HEK293 (cell line): ENCODE measurements around the gene P4HA2.

Source experiments
- ATF2 ChIP-seq: fragments of 450-650 bp; formaldehyde crosslinking; IDR thresholded peaks from 2 replicates; pipeline ENCODE4 v1.5.1; 2016; ENCODE audit warnings: missing biosample characterization, missing genetic modification characterization, low read depth
- BCL11A ChIP-seq: fragments of 450-650 bp; formaldehyde crosslinking; IDR thresholded peaks from 2 replicates; pipeline ENCODE4 v1.5.1; 2016; ENCODE audit warnings: low read depth, missing biosample characterization, missing genetic modification characterization
- FEZF1 ChIP-seq: fragments of 450-650 bp; formaldehyde crosslinking; IDR thresholded peaks from 2 replicates; pipeline ENCODE4 v1.5.1; 2016; ENCODE audit warnings: missing biosample characterization, missing genetic modification characterization
- HOXD13 ChIP-seq: sonication (generic); formaldehyde crosslinking; IDR thresholded peaks from 2 replicates; pipeline ENCODE4 v1.8.0; 2022; ENCODE audit warnings: missing genetic modification reagents, borderline replicate concordance
- KLF7 ChIP-seq: fragments of 450-650 bp; formaldehyde crosslinking; IDR thresholded peaks from 2 replicates; pipeline ENCODE4 v1.5.1; 2016; ENCODE audit warnings: missing biosample characterization, missing genetic modification characterization, borderline replicate concordance
- RBAK ChIP-seq: fragments of 450-650 bp; formaldehyde crosslinking; IDR thresholded peaks from 2 replicates; pipeline ENCODE4 v1.5.1; 2016; ENCODE audit warnings: missing biosample characterization, missing genetic modification characterization
- REST ChIP-seq: fragments of 450-650 bp; formaldehyde crosslinking; IDR thresholded peaks from 2 replicates; pipeline ENCODE4 v1.5.1; 2016; ENCODE audit warnings: missing biosample characterization, missing genetic modification characterization
- SP3 ChIP-seq: fragments of 450-650 bp; formaldehyde crosslinking; IDR thresholded peaks from 2 replicates; pipeline ENCODE4 v1.5.1; 2016; ENCODE audit warnings: missing biosample characterization, missing genetic modification characterization
- ZBTB1 ChIP-seq: fragments of 450-650 bp; formaldehyde crosslinking; IDR thresholded peaks from 2 replicates; pipeline ENCODE4 v1.5.1; 2016; ENCODE audit warnings: missing biosample characterization, missing genetic modification characterization
- ZBTB17 ChIP-seq: fragments of 450-650 bp; formaldehyde crosslinking; IDR thresholded peaks from 2 replicates; pipeline ENCODE4 v1.5.1; 2016; ENCODE audit warnings: missing biosample characterization, missing genetic modification characterization
- ZNF10 ChIP-seq: fragments of 450-650 bp; formaldehyde crosslinking; IDR thresholded peaks from 2 replicates; pipeline ENCODE4 v1.5.1; 2017; ENCODE audit warnings: missing biosample characterization, missing genetic modification characterization
- ZNF132 ChIP-seq: fragments of 450-650 bp; formaldehyde crosslinking; IDR thresholded peaks from 2 replicates; pipeline ENCODE4 v1.5.1; 2017; ENCODE audit warnings: missing biosample characterization, missing genetic modification characterization, borderline replicate concordance
- ZNF133 ChIP-seq: fragments of 450-650 bp; formaldehyde crosslinking; IDR thresholded peaks from 2 replicates; pipeline ENCODE4 v1.5.1; 2016; ENCODE audit warnings: missing biosample characterization, missing genetic modification characterization
- ZNF16 ChIP-seq: fragments of 450-650 bp; formaldehyde crosslinking; IDR thresholded peaks from 2 replicates; pipeline ENCODE4 v1.5.1; 2016; ENCODE audit warnings: low read depth, missing biosample characterization, missing genetic modification characterization
- ZNF221 ChIP-seq: fragments of 450-650 bp; formaldehyde crosslinking; IDR thresholded peaks from 2 replicates; pipeline ENCODE4 v1.5.1; 2017; ENCODE audit warnings: missing biosample characterization, missing genetic modification characterization, borderline replicate concordance
- ZNF350 ChIP-seq: fragments of 450-650 bp; formaldehyde crosslinking; IDR thresholded peaks from 2 replicates; pipeline ENCODE4 v1.5.0; 2017; ENCODE audit warnings: missing biosample characterization, mild to moderate bottlenecking, missing genetic modification characterization
- ZNF510 ChIP-seq: fragments of 450-650 bp; formaldehyde crosslinking; IDR thresholded peaks from 2 replicates; pipeline ENCODE4 v1.5.1; 2018; ENCODE audit warnings: mild to moderate bottlenecking, missing genetic modification characterization, missing biosample characterization; ENCODE audit not compliant: insufficient replicate concordance
- ZNF514 ChIP-seq: fragments of 450-650 bp; formaldehyde crosslinking; IDR thresholded peaks from 2 replicates; pipeline ENCODE4 v1.5.1; 2016; ENCODE audit warnings: missing biosample characterization, missing genetic modification characterization
- ZNF580 ChIP-seq: fragments of 450-650 bp; formaldehyde crosslinking; IDR thresholded peaks from 2 replicates; pipeline ENCODE4 v1.5.1; 2016; ENCODE audit warnings: missing biosample characterization, missing genetic modification characterization
- ZNF610 ChIP-seq: fragments of 450-650 bp; formaldehyde crosslinking; IDR thresholded peaks from 2 replicates; pipeline ENCODE4 v1.5.1; 2016; ENCODE audit warnings: missing biosample characterization, missing genetic modification characterization, borderline replicate concordance
- ZNF623 ChIP-seq: fragments of 450-650 bp; formaldehyde crosslinking; IDR thresholded peaks from 2 replicates; pipeline ENCODE4 v1.5.1; 2016; ENCODE audit warnings: missing biosample characterization, missing genetic modification characterization
- ZNF624 ChIP-seq: fragments of 450-650 bp; formaldehyde crosslinking; IDR thresholded peaks from 2 replicates; pipeline ENCODE4 v1.5.1; 2017; ENCODE audit warnings: missing biosample characterization, missing genetic modification characterization
- ZNF791 ChIP-seq: fragments of 450-650 bp; formaldehyde crosslinking; IDR thresholded peaks from 2 replicates; pipeline ENCODE4 v1.5.1; 2016; ENCODE audit warnings: missing biosample characterization, missing genetic modification characterization
- TF ChIP-seq, protein P1 (sequence below): fragments of 450-650 bp; formaldehyde crosslinking; IDR thresholded peaks from 2 replicates; pipeline ENCODE4 v1.5.1; 2016; ENCODE audit warnings: missing biosample characterization, missing genetic modification characterization
- TF ChIP-seq, protein P2 (sequence below): fragments of 450-650 bp; IDR thresholded peaks from 2 replicates; pipeline ENCODE4 v1.5.1; 2018; ENCODE audit warnings: missing biosample characterization, mild to moderate bottlenecking, missing genetic modification characterization
- TF ChIP-seq, protein P3 (sequence below): fragments of 450-650 bp; formaldehyde crosslinking; IDR thresholded peaks from 2 replicates; pipeline ENCODE4 v1.5.1; 2016; ENCODE audit warnings: missing biosample characterization, missing genetic modification characterization
- TF ChIP-seq, protein P4 (sequence below): IDR thresholded peaks from 2 replicates; pipeline ENCODE4 v1.6.1; 2011; ENCODE audit warnings: mild to moderate bottlenecking, low read depth, low read length, borderline replicate concordance

P4HA2 gene

DNA sequence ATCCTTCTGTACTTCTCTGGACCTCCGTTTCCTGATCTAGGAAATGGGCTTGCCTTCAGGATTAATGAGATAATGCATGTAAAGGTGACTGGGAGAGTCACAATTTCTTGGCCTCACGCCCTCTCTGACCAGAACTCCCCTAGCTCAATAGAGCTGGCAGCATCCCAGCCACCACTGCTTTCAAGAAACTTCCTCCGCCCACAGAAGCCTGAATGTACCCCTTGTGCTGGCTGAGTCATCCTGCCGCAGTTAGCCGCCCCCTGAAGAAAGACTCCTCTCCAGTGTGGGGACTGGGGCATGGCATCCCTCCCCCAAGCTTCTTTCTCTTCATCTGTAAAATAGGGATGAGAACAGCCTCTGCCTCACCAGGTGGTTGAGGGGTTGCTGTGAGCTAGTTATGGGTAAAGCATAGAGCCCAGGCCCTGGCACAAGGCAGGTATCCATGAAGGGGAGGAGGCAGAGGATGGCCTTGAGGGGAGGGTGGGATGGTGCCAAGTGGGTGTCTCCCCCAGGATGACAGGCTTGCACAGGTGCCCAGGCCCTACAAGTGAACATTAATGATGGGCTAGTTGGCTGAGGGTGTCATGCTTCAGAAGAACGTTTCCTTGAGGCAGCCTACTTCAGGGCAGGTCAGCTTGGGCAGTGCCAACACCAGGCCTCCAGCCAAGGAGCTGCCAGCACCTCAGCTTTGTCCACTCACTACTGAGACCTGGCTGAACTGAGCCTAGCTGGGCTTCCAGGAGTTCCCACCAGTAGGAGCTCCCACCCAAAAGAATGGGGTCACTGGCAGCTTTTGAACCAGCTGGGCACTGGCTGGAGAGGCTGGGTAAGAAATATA lies 33.3 kb upstream of the P4HA2 start (continued):
- TF ChIP-seq ATF2 (tag by site-specific recombination) (no peak), ZNF132 (tag by site-specific recombination) (no peak), RBAK (tag by site-specific recombination) (no peak), BCL11A (tag by site-specific recombination) (no peak), ZNF514 (tag by site-specific recombination) (no peak), ZNF580 (tag by site-specific recombination) (no peak), FEZF1 (no peak), ZNF610 (tag by site-specific recombination) (no peak), REST (tag by site-specific recombination) (no peak), ZNF350 (tag by site-specific recombination) (no peak), ZBTB1 (tag by site-specific recombination) (no peak), ZNF16 (no peak), ZNF10 (no peak), SP3 (no peak), HOXD13 (no peak), ZNF221 (no peak), ZNF133 (no peak), ZBTB17 (tag by site-specific recombination) (no peak), ZNF623 (no peak), ZNF624 (no peak), KLF7 (tag by site-specific recombination) (no peak), ZNF791 (no peak), ZNF510 (no peak)
- TF ChIP-seq, protein P1, sequence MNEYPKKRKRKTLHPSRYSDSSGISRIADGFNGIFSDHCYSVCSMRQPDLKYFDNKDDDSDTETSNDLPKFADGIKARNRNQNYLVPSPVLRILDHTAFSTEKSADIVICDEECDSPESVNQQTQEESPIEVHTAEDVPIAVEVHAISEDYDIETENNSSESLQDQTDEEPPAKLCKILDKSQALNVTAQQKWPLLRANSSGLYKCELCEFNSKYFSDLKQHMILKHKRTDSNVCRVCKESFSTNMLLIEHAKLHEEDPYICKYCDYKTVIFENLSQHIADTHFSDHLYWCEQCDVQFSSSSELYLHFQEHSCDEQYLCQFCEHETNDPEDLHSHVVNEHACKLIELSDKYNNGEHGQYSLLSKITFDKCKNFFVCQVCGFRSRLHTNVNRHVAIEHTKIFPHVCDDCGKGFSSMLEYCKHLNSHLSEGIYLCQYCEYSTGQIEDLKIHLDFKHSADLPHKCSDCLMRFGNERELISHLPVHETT: no peak
- TF ChIP-seq, protein P2, sequence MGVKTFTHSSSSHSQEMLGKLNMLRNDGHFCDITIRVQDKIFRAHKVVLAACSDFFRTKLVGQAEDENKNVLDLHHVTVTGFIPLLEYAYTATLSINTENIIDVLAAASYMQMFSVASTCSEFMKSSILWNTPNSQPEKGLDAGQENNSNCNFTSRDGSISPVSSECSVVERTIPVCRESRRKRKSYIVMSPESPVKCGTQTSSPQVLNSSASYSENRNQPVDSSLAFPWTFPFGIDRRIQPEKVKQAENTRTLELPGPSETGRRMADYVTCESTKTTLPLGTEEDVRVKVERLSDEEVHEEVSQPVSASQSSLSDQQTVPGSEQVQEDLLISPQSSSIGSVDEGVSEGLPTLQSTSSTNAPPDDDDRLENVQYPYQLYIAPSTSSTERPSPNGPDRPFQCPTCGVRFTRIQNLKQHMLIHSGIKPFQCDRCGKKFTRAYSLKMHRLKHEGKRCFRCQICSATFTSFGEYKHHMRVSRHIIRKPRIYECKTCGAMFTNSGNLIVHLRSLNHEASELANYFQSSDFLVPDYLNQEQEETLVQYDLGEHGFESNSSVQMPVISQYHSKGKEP (tag by site-specific recombination): no peak
- TF ChIP-seq, protein P3, sequence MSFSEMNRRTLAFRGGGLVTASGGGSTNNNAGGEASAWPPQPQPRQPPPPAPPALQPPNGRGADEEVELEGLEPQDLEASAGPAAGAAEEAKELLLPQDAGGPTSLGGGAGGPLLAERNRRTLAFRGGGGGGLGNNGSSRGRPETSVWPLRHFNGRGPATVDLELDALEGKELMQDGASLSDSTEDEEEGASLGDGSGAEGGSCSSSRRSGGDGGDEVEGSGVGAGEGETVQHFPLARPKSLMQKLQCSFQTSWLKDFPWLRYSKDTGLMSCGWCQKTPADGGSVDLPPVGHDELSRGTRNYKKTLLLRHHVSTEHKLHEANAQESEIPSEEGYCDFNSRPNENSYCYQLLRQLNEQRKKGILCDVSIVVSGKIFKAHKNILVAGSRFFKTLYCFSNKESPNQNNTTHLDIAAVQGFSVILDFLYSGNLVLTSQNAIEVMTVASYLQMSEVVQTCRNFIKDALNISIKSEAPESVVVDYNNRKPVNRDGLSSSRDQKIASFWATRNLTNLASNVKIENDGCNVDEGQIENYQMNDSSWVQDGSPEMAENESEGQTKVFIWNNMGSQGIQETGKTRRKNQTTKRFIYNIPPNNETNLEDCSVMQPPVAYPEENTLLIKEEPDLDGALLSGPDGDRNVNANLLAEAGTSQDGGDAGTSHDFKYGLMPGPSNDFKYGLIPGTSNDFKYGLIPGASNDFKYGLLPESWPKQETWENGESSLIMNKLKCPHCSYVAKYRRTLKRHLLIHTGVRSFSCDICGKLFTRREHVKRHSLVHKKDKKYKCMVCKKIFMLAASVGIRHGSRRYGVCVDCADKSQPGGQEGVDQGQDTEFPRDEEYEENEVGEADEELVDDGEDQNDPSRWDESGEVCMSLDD (tag by site-specific recombination): no peak
- TF ChIP-seq, protein P4, sequence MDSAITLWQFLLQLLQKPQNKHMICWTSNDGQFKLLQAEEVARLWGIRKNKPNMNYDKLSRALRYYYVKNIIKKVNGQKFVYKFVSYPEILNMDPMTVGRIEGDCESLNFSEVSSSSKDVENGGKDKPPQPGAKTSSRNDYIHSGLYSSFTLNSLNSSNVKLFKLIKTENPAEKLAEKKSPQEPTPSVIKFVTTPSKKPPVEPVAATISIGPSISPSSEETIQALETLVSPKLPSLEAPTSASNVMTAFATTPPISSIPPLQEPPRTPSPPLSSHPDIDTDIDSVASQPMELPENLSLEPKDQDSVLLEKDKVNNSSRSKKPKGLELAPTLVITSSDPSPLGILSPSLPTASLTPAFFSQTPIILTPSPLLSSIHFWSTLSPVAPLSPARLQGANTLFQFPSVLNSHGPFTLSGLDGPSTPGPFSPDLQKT: no peak
